Stimulated activated CD4-positive, alpha-beta T cell treated with anti-CD3 and anti-CD28 coated beads, TNF-alpha, amount 100 ng/mL, for 48 hours (primary cell): ENCODE measurements around the gene HDAC4.

Experiments
- DNase-seq, 3 donors: peaks; one replicate each; pipeline ENCODE4 v3.0.0-alpha.2; 2020; ENCODE audit warnings: low read depth in 3 of 3

Gene HDAC4

DNA sequence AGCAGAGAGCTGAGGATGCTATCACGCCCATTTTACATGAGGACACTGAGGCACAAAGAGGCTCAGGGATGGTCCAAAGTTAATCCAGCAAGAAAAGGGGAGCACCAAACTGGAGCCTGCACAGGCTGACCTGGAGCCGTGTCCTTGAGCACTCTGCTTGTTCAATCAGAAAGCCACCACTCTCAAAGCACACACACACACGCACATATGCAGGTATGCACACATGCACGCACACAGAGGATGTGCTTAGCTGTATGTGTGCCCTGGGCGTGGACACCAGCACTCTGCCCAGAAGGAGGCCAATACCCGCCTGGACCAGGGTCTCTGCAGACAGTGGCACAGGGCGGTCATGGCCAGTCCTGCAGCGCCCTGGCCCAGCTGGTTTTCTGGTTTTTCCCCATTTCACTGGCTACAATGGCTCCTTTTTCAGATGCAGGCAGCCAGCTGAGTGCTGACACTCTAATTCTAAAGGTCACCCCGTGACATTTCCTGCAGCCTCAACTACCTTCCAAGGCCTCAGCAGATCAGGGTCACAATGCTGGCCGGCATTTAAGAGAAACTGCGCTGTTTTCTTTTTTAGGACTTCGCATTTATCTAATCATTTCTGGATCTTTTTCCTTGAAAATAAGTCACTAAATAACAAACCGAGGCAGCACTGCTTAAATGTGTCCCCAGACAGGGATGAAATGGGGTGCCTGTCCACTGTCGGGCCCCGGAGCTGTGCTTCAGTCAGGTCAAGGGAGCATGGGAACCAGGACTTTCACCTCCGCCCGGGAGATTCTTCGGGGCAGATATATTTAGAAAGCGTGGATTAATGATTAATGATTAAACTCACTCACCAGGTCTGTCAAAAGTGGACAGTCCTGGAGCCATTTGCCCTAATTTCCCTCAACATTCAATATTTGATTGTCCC lies 104.5 kb downstream of the HDAC4 start:
- no peak for DNase-seq

DNA sequence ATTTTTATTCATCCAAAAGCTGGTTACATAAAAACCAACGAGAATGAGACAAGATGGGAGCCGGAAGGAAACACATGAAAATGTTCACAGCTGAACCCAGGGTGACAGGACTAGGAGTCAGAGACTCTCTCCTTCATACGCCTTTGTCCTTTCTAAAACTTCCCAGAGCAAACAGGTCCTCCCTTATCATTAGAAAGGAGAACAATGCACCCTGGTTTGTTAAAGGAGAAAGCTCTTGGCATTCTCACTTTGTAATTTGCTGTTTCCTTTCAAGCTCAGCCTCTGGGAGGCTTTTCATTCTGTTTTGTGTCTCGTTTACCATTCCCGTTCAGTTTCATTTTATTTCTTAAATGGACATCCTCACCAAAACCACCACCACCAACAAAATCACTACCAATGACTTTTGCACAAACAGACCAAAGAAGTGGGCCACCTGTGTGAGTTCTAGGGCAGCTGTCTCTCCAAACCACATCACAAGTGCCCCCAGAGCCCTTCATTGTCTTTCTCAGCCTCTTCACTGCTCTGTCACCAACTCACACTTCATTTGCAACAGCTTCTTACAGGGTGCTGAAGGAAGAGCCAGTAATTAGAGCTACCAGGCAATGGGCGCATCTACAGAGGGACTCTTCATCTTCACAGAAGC lies 105.3 kb downstream of the HDAC4 start:
- no peak for DNase-seq

DNA sequence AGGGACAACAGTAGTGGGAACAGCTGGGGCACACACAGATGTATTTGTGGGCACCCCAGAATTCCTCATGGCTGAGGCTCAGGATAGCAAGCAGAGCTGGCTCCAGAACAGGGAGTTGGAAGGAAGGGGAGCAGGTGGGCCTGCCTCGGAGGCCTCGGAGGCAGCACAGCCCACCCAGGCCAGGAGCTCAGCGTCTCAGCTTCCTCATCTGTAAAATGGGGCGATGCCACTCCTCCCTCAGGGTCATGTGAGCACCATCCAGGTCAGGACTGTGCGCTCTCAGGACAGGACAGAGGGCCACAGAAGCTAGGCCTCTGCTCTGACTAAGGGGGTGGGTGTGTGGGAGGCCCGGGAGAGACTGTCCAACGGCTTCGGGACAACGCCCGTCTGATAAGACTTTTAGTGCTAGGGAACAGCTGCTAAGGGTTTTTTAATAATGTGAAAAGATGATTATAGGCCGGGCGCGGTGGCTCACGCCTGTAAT lies 106.2 kb downstream of the HDAC4 start:
- no peak for DNase-seq

DNA sequence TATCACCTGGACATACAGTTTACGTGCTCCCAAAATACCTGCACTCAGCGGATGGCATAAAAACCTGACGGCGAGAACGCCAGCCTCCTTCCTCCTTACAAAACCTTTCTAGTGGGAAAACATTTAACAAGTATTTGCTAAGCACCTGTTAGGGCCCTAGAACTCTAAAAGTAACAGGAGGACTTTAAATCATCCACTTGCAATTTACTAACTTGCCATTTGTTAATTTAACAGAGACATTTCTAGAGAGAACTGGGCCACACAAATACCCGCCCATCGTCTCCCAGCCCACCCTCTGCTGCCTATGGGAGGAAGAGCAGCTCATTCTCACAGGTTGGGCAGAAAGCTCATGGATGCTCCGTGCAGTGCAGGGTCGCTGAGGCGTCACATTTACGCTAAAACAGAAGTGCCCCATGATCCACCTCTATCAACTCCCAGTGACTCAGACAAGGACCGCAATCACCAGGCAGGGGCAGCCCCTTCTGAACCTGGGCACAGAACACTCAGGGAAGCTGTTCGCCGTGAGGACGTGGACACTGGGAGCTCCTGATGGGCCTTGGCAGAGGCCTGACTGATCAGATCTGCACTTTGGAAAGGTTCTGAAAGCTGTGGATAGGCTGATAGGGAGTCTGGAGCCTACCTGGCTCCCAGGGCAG lies 106.9 kb downstream of the HDAC4 start:
- peak; percentile 56 to 62 (median 57) for DNase-seq

DNA sequence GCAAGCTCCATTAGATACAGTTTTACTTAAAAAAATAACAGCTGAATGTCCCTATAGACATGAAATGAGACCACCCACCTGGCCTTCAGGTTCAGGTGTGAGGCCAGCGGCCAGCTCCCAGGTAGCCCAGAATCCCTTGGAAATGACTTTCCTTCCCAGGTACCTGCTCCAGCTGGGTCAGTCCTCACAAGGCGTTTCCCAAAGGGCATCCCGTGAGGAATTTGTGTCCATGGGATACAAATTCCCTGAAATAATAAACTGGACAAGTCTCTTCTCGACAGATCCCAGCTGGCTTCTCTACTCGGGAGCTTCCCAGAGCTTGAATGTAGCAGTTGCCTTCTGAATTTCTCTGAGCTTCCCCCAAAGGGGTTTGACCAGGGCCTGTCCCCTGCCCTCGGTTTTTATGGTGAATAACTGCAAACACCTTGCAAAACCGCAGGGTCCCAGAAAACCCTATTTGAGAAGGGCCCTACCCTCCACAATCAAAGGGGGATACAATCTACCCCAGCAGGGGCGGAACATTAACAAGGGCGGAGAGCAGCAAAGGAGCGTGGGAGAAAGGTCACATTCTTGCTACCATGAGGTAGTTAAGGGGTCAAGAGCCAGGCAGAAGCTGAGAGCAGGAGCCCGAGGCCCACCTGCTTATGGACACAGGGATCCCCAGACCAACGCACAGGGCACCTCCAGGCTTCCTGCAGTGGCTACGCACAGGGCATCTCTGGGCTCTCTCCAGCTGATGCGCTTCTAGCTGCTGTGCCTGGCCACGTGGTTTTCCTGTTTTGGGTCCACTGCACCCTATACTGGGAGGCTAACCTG lies 107.7 kb downstream of the HDAC4 start:
- no peak for DNase-seq

DNA sequence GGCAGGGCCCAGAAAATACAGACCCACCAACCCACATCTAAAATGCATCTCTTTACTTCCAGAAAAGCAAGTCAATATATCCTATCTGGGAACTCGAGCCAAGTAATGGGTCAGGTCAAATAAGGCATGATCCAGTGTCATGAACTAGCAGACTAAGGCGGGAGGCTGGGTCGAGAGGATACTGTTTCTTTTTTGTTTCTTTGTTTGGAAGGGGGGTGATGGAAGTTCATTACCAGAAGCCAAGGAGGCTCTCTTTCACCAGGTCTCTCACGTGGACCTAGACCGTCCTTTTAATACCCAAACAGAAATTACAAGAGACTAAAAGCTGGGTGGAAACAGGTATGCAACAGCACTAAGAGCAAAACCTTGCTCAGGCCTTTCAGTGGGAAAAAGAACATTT lies 108.3 kb downstream of the HDAC4 start:
- DNase-seq: no peak

DNA sequence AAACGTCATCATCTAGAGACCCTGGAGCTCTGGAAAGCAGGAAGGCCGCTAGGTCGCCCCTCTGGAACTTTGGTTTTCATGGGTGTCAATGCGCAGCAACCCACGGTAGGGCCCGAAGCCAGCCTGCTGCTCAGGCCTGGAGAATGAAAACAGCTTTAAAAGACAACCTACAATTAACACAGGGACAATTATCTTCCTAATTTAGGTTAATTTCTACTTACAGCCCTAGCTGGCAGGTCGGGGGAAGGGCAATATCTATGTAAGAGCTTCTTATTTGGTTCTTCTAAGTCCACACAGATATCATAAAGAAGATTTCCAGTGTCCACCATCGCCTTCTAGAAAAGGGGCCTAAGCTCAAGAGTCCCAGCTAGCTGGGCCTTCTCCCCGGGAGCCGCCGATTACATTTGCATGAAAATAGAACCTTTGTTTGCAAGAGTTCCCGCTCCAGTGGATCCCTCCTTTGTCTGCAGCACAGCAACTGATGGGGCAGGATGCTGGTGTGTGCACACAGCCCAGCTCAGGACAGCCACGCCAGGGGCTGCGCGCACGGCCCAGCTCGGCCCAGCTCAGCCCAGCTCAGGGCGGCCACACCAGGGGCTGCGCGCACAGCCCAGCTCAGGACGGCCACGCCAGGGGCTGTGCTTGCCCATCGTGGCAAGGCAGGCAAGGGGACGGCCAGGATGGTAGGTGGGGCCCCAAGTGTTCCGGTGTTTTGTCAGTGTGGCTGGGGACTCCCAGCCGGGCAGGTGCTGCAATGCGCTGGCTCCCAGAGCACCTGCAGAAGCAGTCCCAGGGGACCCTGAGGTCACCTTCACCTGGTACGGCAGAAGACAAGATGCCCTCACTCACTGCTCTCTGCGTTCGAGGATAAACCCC lies 109.1 kb downstream of the HDAC4 start:
- DNase-seq: no peak

DNA sequence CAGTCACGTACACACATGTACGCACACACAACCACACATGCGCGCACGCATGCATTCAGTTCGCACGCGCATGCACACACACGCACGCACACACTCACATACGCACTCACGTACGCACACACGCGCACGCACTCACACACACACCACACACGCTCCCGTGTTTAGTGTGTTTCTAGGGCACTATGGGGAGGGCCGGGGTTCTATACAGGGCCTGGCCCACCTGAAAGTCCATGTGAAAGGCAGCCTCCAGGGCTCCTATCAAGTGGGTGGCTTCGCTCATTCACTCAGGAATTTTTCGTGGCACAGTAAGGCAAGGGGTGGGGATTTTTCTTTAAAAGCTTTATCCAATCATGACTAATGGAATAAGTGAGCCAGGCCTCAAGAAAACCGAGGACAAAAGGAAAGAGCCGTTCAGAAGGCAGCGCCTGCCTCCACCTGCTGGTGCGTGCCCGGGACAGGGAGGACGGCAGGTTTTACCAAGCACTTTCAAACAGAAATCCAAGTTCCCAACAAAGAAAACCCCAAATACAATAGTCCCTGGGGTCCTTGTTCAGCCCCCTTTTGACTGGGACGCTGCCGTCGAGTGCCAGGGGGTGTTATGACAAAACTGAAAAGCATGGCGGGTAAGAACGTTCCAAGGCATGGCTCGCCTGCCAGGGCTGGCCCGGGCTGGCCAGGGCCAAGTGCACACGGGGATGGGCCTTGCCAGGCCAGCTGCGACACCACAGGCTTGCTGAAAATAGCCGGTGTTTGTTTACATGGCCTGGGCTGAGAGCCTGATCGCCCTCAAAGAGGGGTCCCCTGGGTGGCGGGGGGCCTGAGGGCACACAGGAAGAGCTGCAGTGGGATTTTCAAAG lies 110.0 kb downstream of the HDAC4 start:
- DNase-seq: no peak

DNA sequence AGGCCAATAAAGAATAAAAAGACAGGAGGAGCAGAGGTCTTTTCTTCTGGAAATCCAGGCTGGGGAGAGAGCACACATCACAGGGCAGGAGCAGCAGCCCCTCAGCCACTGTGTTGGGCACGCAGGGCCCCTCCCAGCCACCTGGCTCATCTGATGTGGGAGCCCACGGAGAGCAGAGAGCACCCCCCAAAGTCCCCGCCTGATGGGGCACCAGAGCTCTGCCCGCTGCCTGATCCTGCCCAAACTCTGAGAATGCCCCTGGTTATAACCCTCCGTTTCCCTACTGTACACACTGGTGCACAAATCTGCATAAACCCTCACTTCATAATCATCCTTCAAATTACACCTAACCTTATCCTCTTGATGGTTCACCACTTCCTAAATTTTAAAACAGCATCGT lies 111.3 kb downstream of the HDAC4 start:
- DNase-seq: no peak

DNA sequence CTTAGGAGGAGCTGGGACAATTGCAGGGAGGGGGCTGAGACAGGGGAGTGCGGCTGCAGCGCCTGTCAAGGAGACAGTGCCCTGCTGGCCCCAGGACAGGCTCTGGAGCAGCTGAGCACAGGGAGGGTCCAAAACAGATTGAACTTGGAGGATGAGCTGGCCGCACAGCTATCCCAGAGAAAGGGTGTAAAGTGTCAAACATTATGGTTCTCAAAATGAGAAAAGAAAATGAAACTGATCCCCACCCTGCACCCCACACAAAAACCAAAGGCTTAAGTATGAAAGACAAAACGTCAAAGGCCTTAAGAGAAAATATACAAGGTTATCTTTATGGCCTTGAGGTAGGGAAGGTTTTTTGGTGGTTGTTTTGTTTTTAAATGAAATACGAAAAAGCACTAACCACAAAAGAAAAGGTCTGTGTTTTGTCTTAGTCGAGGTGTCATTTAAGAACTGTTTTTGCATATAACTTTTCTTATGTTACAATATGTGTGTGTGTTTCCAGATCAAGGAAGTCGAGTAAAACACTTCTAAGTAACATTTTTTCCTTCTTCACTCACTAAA lies 111.8 kb downstream of the HDAC4 start:
- DNase-seq: peak in 1 of 3 donors; percentile 36

DNA sequence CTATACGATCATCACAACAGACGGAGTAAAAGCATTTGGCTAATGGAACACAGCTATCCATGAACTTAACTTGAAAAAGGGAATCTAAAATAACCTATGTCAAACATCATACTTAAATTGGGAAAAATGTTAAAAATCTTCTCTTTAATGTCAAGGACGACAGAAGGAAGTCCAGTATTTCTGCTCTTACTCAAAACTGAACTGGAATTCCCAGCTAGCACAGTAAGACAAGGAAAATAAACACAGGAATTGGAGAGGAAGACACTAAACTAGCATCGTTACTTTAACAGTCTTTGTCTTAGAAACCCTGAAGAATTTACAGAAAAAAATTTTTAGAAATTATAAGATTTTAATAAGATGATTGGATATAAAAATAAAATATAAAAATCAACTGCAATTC lies 112.6 kb downstream of the HDAC4 start:
- DNase-seq: no peak

DNA sequence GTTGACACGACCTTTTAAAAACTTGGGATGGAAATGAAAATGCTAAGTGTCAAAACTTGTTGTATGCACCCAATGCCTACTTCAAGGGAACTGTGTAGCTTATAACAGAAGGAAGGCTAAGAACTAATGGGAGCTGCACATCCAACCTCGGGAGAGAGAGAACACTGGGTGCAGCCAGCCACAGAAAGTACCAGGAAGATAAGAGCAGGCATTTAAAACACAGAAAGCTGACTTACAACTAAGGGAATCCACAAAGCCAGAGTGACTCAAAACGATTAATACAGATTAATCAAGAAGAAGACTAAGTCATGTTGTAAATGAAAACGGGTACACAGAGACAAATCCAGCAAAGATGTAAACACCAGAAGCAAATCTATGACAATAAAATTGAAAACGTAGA lies 113.4 kb downstream of the HDAC4 start:
- DNase-seq: no peak

DNA sequence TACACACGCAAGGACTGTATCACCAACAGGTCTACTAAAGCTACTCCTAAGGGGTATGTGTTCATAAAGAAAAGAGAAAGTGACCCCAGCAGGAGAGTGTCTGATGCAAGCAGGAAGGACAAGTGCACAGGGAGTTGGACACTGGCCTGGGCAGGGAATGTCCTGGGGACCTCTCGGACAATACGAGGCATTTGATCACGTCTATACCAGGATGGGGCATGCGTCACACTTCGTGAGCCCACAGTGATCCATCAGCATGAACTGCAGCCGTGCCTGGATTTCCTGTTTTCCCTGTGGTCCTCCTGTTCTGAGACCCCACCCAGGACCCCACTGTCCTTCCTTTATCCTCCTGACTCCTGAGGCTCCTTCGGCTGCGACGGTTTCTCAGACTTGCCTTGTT lies 113.9 kb downstream of the HDAC4 start:
- no peak for DNase-seq

DNA sequence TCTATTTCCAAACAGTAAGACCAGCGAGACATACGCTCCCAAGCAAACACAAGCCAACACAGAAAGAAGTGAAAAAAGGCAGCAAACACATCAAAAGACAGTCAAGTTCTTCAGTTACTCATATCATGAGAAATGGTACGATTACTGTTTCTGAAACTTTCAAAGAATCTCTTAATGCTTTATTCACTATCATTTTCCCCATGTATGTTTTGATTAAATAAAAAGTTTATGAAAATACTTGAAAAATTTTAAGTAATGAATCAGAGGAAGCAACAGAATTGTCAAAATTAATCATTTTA lies 114.9 kb downstream of the HDAC4 start:
- no peak for DNase-seq

DNA sequence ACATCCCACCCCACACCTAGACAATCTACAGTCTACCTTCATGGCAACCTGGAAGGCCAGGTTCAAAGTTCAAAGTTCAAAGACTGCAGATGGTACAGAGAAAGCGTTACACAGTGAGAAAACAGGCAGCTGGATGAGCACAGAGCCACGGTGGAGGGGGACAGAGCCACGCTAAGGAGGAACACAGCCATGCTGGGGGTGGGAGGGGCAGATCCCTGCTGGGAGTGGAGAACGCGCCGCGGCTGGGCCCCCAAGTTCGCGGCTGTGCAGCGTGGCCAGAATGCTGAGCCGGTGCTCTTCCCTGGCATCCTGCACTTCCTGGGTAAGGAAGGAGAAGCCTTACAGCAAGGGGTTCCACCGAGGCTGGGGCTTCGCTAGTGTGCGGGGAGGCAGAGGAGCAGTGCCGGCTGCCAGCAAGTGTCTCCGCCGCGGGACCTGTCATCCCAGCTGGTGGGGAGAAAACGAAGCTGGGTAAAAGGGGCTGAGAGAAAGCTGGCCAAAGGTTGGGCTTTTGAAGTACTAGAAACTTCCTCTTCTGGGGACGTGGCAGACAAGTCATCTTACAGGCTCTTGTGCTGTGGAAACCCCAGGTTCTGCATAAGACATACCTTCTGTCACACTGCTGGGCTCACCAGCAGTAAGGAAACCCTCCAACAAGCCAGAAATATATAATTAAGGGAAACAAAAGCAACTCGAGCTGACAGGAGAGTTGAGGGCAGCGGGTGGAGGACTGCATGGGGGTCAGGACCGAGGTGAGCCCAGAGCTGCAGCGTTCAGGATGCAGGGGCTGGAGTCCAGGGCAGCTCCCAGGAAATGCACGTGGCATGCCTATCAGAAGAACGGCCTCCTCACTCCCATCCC lies 115.5 kb downstream of the HDAC4 start:
- no peak for DNase-seq

DNA sequence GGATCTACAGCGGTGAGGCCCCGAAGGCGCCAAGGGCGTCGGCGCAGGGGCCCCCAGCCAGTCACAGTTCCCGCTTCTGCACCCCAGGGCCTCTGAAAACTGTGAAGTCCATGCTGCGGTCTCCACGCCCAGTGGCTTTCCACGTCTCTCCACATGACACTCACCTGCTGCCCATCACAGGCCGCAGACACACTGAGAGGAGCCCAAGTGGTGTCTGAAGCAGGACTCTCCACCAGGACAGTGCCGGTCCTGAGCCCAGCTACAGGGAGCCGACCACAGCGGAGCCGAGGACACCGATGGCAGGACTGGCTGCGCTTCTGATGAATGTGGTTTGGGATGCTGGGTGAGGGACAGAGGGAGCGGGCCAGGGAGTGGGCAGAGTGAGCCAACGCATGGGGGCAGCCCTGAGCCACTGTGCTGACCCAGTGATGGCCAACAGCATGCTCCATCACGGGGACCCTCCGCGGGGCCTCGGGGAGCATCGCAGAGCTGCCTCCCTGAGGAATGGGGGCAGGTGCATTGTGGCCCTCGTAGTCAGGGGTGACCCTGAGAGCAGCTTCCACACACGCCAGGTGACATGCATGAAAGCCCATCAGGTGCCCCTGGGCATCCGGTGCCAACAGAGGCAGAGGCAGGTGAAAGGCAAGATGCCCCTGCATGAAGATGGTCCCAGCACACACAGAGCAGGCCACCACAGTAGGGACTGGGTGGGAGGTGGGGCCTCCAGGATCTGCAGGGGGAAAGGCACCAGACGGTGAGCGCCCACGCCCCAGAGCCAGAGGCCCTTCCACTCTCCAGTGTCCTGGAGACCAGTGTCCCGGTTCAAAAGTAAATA lies 116.6 kb downstream of the HDAC4 start:
- DNase-seq: no peak

DNA sequence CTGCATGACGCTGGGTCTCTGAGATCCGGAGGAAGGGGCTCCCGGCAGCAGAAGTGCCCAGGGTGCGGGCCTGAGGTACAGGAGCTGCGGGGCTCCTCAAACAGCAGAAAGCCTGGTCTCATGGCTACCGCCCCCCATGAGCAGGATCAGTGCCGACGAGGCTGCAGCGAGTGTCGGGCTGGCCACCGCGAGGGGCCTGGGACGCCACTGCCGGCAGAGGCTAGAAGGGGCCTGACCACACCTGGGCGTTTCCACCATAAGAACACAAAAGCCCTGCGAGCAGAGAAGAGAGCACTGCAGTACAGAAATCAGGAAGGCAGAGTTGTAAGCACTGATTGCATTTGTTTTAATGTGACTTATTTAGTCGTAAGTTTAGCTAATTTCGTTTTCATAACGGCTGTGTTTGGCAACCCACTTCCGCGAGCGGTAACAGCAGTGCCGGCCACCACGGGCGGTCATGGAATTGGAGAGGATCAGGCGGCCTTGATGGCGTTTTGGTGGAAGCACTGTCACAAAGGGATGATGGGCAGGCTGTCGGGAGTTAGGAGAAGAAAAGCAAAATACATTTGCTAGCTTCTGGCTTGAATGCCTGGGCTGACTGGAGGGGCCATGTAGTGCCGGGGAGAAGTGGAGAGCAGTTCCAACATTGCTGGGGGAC lies 117.4 kb downstream of the HDAC4 start:
- no peak for DNase-seq
